GM19025 (cell line): Measurements from ENCODE around the gene DDX52.
"Not testable (repeated sequence)": the region's sequence is repeated elsewhere in the genome, so short reads cannot be mapped to it uniquely, and the experiment has no call there.

Experiments
- ATAC-seq: cut with Tn5 transposase; IDR thresholded peaks from one replicate; pipeline ENCODE4 v1.9.1; 2021; ENCODE audit warnings: mild to moderate bottlenecking, low read depth, moderate library complexity; ENCODE audit not compliant: unreplicated experiment

Gene DDX52, protein sequence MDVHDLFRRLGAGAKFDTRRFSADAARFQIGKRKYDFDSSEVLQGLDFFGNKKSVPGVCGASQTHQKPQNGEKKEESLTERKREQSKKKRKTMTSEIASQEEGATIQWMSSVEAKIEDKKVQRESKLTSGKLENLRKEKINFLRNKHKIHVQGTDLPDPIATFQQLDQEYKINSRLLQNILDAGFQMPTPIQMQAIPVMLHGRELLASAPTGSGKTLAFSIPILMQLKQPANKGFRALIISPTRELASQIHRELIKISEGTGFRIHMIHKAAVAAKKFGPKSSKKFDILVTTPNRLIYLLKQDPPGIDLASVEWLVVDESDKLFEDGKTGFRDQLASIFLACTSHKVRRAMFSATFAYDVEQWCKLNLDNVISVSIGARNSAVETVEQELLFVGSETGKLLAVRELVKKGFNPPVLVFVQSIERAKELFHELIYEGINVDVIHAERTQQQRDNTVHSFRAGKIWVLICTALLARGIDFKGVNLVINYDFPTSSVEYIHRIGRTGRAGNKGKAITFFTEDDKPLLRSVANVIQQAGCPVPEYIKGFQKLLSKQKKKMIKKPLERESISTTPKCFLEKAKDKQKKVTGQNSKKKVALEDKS

DNA sequence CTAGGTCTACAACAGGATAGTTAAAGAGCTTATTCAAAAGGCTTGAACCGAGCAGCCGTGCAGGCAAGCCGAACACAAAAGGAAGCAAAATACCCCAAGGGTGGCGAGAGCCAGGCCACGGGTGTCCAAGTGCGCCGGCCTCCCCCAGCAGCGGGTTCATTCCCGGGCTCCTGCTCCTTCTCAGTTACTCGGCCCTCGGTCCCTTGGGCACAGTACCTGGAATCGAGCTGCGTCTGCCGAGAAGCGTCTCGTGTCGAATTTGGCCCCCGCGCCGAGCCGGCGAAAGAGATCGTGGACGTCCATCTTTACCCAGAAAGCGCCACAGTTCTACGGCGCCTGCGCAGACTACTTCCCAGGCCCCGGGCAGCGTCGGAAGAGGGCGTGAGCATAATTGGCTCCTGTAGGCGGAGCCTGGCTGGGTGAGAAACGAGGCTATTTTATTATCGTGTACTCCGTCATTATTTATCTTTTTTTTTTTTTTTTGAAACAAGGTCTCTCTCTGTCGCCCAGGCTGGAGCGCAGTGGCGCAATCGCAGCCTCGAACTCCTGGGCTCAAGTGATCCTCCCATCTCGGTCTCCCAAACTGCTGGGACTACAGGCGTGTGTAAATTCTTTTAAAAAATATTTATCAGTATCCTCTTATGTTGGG, at the start of gene DDX52:
DDX52 (minus strand) TSS at position 329 of the 649 bp plus-strand sequence; CDS start at position 303, 26 bp downstream.
- ATAC-seq = peak; percentile 77

DNA sequence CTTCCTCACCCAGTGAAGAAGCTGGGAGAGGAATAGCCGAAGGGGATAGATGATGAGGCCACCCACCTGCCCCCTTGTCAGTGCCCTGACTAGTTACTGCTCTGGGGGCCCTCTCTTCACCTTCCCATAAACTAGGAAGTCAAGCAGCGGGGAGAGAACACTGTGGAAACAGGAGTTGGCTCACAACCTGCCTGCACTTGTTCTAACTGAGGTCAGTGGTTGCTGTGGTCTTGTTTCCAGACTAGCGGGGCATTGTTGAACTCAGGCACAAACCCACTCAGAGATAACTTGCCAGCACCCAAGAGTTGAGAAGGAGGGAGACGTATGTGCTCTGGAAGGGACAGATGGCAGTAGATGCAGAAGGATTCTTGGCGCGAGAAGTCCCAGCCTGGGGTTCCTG, 48.6 kb upstream of the DDX52 start:
- ATAC-seq = no peak

DNA sequence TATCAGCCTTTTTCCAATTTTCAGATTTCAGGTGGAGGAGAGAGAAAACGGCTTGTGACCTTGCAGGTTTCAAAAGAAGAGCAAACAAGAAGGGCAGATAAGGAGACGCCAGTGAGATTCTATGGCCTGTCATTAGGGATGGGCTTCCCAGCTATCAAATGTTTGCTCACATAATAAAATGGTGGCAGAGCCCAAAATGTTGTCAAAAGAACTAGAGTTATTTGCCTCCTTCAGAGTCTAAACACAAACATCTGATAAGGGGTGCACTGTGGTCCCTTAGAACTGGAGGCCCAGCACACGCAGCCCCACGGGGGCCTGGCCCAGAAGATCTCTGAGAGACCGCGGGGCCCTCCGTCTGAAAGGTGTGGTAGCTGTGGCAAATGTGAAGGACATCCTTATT, 46.1 kb upstream of the DDX52 start:
- ATAC-seq = no peak

DNA sequence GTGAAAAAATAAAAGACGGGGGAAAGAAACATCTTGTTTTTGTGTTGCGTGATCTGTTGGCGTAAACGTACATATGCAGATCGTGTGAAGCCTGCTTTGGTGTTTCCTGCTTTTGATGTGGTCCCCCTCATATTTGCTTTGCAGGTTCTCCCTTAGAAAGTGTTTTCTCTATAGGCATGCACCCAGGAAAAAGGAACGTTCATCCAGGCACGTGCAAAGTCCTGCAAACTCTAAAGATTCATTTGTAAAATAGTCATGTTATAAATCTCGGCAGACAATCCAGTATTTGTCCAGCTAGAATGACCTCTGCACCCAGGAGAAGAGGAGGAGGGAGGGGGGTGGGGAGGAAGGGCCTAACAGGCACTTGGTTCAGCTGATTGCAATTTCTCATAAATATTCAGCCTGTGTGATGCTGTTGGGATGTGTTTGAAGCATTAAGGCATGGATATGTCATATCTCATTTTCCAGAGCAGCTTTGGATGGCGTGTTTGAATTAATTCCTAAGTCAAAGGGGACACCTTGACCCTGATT, 40.3 kb upstream of the DDX52 start:
- no peak for ATAC-seq

DNA sequence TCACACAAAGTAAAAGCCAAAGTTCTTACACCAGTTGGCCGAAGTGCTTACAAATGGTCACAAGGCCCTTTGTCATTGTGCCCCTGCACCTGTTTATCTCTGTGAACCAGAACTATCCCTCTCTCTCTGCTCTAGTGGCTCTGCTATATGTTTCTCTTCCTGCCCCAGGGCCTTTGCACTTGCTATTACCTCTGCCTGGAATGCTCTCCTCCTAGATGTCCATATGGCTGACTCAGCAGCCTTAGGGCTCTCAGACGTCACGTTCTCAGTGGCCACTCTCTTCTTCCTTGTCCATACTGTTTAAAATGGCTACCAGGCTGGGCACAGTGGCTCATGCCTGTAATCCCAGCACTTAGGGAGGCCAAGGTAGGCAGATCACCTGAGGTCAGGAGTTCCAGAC, 38.8 kb upstream of the DDX52 start:
- no peak for ATAC-seq

DNA sequence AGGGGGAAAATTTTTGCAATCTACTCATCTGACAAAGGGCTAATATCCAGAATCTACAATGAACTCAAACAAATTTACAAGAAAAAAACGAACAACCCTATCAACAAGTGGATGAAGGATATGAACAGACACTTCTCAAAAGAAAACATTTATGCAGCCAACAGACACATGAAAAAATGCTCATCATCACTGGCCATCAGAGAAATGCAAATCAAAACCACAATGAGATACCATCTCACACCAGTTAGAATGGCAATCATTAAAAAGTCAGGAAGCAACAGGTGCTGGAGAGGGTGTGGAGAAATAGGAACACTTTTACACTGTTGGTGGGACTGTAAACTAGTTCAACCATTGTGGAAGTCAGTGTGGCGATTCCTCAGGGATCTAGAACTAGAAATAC, 36.7 kb upstream of the DDX52 start:
- ATAC-seq = not testable (repeated sequence)

DNA sequence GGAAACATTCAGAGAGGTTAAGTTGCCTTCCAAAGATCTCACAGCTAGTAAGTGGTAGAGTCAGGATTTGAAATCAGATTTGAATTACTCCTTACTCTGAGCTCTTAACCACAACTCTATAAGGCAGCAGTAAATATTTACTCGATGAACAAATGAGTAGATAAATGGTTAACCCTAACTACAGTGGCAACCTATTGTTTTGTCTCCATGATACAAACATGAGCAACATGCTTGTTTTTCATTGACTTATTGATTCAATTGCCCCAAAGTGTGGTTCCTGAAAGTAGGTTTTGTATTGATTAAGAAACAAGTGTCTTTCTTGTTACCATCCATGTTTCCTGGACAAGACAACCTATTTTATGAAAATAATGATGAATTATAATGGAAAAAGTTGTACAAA, 34.8 kb upstream of the DDX52 start:
- no peak for ATAC-seq

DNA sequence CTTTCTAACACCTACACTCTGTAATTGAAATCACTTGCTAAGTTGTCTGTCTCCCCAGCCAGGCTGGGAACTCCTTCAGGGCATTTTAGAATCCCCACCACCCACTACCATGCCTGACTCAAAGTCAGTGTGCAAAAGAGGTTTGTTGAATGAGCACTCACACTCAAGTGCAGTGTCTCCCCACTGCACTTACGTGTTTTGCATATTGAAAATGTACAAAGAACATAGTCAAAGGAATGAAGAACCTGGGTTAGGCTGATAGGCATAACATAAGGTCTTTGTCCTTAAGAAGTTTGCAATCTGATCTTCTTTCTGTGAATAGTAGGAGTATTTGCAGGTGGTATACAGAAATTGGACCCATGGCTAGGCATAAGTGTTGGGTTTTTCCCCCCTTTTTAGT, 33.8 kb upstream of the DDX52 start:
- no peak for ATAC-seq

DNA sequence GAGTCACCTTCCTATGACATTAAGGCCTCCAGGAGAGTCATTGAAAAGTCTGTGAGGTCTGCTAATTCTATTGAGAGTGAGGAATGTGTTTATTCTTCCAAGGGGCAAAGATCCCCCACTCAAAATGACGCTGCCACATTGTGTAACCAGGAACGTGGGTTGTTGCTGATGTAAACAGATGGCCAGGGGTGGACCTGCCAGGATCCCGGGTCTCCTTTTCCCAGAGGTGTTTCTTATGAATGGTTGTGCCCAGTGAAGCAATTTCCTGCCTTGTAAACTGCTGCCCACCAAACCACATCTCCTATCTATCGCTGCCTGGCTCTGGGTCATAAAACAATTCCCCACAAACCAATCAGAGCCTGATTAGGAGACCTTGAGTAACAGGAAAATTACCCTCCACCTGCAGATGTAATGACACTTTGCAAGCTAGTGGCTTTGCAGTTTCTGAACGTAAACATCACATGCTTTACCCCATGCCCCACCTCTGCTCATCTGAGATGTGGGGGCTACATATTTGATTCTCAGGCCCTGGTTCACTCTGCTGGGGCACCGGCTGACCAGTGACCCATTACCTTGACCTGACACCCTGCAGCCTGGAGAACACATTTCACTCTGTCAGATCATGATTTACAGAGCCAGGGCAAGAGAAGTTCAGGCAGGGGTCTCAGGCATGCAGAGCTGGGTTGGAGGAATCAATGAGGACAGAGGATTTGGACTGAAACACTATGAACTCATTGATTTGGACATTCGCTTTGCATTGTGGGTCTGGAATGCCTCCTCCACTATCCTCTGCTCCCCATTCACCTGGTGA, 33.1 kb upstream of the DDX52 start:
- ATAC-seq = no peak

DNA sequence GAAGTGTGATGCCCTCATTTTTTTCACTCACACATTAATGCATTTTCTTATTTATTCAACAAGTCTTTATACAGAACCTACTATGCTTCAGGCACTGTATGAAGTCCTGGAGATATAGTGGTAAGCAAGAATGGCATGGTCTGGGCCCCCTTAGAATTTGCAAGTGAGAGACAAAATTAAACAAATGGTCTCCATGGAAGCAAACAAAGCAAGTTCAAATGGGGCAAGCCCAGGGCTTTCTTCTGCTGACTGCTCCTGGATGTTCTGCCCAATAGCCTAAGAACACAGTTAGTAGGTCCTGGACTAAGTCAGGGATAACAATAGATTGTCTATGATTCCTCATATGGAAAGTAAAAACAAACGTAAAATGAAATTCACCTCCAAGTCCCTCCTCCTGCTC, 31.3 kb upstream of the DDX52 start:
- ATAC-seq = no peak

DNA sequence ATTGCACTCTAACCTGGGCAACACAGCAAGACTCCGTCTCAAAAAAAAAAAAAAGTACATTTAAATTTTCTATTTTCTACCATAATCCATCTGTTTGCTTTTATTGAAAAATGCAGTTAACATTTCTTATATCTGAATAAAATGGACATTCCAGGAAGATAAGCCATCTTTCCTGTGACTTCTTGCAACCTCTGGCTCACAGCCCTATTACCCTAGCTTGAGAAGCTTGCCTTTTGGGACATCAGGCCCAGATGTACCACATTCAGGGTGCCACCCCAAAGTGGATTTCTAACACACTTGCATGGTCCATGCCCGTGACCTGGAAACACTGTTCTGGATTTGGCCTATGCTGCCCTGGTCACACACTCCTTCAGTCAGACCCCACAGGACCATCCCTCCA, 30.1 kb upstream of the DDX52 start:
- no peak for ATAC-seq

DNA sequence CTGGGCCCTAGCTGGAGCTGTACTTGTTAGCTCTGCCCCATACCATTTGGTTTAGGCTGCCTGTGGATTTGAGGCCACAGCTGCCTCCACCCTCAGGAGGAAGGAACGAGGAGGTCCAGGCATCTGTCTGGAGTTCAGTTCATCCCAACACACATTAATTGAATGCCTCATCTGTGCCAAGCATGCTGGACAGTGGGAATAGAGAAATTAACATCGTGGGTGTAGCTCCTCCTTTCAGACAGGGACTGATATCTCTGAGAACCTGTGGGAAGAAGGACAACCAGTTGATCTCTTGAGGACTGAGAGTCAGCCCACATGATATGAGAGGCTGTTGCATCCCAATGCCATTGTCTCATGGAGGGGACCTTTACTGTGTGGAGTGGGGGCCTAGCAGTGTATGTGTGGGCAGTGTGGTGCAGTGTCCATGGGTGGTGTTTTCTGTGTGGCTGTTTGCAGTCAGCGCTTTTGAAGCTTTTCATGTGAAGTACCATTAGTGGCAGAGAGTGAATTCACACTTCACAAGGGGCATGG, 29.4 kb upstream of the DDX52 start:
- no peak for ATAC-seq

DNA sequence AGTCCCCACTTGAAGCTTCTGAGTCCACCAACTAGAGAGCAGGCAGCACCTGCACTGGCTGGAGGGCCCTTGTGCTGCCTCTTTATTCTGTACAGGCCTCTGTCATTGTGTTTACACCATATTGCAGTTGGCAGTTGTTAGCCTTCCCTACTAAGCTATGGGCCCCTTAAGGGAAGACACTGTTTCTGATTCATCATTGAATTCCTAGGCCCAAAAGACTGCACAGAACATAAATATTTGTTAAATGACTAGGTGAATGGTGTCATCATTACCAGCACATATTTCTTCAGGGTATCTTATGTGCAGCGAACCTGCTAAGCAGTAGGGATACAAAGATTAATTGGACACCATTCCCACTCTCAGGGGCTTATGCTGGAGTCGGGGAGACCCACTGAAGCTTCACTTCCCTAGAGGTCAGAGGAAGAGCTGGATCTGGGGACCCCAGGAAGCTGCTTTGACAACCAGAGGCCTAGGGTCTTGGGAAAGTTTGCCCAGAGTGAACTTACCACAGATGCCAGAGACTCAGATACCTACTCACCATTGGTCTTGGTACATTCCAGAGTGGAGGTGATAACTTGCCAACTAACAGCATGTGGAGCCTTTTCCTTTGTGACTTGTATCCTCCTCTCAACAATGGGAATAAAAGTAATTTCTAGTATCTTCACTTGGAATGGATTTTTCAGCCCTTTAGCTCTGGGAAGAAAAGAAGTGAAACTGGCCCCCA, 28.7 kb upstream of the DDX52 start:
- no peak for ATAC-seq

DNA sequence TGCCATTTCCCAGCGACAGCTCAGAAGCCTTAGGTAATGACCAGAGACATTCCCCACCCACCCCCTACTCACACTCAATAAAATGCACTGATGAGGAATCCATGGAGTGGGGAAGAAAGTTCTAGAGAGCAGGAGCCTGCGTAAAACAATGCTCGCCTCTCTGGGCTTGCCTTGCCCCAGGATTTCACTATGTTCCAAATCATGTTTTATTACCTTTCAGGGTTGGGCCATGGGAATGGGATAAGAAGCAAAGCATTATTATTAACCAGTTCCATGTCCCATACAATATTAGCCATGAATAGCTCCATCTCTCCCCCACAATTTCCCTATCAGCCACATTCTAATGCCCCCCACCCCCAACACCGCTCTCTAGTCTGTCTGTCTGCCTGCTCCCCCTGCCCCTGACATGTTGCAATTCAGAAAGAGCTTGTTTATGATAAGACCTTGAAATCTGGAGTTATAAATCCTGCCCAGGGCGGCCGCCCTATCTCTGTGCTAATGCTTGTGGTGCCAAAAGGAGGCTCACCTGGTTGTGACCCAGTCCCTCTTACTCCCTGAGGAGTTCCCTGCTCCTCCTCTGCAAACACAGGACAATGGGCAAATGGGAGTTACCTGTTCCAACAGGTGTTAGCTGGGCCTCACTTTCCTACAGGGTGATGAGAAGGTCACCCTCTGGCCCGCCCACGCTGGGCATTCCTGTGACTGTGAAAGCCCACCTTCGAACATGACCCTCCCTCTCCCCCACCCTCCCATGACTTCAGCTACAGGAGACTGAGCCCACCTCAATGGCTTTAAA, 28.0 kb upstream of the DDX52 start:
- ATAC-seq = no peak

DNA sequence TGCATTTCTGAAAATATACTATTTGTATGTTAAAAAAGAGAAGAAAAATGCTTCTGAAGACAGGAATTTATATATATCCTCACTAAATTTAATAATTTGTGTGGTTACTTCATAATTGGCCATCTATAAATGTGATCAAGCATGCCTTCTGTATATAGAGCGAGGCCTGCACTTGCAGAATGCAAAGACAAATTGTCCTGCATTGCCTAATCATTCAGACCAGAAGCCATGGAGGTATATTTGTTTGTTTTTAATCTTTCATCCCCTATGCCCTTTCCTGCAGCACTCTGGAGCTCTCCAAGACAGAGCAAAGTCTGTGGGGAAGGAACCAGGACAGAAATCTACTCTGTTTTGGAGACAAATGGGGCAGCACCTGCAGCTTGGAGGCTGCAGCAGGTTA, 23.8 kb upstream of the DDX52 start:
- ATAC-seq = no peak

DNA sequence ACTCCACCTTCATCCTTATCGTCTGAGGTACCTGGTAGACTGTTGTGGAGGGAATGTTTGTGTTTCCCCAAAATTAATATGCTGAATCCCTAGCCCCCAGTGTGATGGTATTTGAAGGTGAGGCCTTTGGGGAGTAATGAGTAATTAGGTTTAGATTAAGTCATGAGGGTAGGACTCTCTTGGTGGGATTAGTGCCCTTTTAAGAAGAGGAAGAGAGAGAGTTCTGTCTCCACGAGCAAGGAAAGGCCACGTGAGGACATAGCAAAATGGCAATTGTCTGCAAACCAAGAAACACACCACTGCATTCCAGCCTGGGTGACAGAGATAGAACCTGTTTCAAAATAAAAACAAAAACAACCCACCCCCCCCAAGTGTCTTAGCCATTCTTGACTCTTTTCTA, 21.0 kb upstream of the DDX52 start:
- ATAC-seq = no peak

DNA sequence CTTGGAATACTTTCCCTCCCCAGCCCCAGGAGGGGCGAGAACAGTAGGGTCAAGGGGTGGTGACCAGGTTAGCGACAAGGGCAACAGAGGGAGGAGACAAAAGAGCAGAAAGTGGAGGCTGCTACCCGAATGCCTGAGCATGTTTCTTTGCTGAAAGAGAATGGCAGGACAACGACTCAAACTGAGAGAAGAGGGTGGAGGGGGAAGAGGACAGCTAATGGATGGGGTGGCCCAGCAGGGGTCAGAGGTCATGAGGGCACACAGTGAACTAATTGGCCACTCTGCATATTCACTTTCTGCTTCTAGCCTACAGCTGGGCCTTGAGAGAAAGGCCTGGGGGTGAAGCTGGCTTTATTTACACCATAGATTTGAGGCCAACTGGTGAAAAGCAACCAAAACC, 19.1 kb upstream of the DDX52 start:
- no peak for ATAC-seq

DNA sequence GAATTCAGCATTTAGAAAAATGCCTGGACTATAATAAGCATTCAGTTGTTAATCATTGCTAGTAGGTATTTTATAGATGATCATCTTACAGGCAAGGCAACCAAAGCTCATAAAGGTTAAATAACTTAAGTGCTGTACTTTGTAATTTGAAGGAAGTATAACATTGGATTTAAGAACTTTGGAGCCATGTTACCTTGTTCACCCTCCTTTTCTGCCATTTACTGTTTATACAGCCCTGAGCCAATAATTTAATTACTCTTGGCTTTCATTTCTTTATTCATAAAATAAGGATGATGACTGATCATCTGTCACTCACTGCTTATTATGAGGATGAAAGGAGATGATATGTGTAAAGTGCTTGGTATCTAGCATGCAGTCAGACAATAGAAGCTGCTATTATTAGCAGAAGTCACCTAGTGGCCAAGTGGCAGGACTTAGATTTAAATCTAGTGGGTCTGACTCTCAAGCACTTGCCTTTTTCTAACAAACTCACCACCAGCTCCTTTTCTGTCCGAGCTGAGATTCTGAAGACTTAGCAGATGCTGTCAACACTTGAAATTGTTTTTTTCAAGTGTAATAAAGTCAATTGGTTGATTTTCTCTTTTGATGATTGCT, 18.3 kb upstream of the DDX52 start:
- ATAC-seq = no peak

DNA sequence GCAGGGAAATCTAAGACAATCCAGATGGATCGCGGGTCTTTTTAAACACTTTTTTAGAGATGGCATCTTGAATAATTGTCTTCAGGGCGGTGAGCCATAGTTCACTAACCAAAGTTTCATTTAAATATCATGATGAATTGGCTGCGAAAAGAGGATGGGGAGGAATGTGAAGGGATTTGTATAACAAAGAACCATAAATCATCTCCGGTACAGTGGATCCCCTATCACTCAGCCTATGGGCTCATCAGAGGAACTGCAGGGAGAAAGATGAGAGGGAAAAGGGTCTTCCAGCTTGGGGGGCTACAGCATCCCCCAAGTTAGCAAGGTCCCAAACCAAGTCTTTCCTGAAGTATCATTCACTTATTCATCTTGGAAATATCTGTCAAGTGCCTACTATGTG, 16.7 kb upstream of the DDX52 start:
- no peak for ATAC-seq
